ENCODE results near the gene TELO2.
"Not testable (repeated sequence)": the region's sequence is repeated elsewhere in the genome, so short reads cannot be mapped to it uniquely, and the experiment has no call there.

The TELO2 gene

GRCh38 chr16:1458336-1458976 lies 34.7 kb upstream of the TELO2 start:
- no peak for DNase-seq

GRCh38 chr16:1458977-1459341 lies 34.2 kb upstream of the TELO2 start:
- no peak for DNase-seq

GRCh38 chr16:1459967-1460366 lies 33.2 kb upstream of the TELO2 start:
- no peak for DNase-seq

DNA sequence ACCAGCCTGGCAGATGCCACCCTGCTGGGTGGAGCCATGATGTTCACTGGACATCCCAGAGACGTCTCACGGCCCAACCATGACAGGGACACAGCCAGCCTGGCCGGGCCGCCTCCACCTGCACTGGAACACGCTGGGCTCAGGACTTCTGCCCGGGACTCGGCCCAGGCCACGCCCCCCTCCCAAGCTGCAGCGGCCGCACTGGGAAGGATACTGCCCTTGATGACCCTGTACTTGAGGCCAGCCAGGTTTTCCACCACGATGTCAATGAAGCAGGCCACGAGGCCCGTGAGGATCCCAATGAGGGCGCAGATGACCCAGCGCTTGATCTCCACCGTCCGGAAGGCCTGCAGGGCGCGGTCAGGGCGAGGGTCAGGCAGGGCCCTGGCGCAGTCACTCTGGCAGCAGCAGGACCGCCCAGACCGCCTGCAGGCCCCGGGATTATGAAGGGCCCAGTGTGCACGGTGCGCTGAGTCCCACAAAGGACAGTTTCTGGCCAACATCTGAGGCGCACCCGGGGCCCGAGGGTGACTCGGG lies 32.5 kb upstream of the TELO2 start:
- DNase-seq = no peak

DNA sequence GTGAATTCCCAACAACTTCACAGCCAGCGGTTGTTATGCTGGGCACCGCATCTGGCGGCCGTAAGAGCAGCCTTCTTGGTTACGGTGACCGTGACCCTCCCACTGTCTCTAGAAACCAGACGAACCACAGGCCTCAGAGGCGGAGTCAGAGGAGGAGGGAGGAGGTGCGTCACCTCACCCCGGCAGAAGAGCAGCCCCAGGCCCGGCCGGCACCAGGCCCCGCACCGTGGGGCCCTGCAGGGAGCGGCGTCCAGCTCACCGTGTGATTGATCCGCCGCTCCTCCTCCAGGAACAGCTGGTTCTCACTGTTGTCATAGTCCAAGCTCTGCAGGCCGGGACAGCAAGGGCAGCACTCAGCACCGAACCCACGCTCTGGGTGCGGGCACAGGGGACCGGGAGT lies 32.0 kb upstream of the TELO2 start:
- DNase-seq = no peak

DNA sequence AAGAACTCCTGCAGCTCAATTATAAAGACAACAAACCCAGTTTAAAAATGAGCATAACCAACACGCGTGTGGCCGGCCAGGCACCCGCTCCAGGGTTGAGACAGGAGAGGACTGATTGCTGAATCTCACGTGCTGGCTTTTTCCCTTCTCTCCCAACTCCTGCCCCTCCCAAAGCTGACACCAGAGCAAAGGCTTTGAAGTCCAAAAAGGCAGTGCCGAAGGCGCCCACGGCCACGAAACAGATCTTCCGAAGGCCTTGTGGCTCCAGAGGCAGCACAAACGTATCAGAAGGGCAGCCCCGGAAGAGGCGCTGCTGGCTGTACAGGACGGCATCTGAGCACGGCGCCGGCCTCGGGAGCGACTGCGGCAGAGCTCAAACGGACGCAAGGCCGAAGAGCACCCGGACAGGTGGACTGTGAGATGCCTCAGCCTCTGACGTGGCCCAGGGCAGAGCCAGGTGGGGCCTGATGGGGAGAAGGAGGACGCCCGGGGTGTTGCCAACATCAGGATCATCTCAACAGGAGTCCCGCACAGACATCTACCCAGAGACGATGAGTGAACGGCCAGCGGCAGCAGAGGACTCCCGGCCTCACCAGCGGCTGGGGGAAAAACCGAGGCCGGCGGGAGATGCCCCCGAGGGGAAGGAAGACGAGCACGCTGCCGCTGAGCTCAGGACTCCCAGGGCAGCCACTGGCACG lies 28.8 kb upstream of the TELO2 start:
- no peak for DNase-seq

DNA sequence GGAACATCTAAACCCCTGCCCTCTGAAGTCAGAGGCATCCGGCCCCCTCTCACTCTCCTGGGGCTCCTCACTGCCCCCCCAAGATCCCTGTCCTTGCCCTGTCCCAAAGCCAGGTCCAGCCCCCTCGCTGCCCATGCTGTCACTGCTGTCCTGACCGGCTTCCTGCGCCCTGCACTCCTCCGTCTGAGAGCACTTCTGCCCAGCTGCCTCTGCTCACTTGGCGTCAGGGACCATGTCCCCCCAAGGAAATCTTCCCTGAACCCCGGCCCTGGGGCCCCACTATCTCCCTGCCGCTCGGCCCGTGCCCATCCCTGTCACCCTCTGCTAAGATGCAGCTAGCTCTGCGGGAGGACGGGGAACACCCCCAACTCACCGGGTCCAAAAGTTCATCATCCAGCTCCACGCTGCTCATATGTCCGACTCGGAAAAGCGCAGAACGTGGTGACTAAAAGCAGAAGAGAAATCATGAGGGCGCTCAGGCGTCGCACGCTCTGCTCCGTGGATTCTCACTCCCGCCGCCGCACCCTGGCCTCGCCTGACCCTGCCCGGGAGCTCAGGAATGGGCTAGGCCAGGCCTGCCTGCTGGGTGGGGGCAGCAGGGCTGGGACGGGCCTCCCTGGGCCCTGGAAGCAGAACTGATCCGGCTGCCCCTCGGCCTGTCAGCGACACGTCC lies 28.1 kb upstream of the TELO2 start:
- DNase-seq = no peak

- DNase-seq = no peak
Observed at GRCh38 chr16:1465567-1465915, 27.6 kb upstream of the TELO2 start.

GRCh38 chr16:1466054-1466453 lies 27.1 kb upstream of the TELO2 start:
- no peak for DNase-seq

DNA sequence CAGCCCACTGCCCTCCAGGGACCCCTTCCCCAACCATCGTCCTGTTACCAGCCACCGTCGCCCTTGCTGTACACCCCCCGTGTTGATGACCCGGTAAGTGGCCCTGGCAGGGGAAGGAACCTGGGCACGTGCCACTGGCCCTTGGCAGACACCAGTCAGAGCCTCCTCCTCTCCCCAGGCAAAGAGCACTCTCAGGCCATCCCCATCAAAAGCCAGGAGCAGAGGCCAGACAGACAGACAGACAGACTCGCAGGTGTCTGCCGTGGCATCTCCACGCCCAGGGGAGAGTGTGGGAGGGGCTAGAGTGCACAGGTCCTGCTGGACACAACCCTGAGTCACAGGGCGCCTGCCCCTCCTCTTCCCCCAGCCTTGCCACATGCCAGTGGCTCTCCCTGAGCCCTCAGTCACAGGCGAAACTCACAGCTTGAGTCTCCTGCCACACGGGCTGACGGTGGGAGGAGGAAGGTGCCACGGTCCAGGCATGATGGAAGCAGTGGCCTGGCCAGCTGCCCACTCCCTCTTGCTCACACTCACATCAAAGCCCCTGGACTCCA lies 26.1 kb upstream of the TELO2 start:
- no peak for DNase-seq

DNA sequence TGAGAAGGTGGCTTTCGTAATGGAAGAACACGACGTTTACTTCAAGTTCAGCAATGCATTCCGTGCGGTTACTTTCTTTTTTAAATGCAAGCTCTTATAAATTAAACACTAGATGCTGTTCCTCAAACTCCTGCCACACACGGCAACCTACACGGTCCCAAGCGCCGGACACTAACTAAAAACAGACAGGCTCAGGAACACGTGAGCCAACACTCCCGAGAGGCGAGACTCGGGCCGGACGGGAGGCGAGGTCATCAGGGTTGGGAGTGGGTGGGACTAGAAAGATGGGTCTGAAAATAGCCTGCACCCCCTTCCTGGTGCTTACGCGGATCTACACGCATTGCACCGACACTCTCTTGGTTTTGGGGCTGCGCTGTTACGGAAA lies 24.7 kb upstream of the TELO2 start:
- DNase-seq = no peak

GRCh38 chr16:1469141-1469540 lies 24.0 kb upstream of the TELO2 start:
- not testable (repeated sequence) for DNase-seq

GRCh38 chr16:1469693-1470201 lies 23.4 kb upstream of the TELO2 start:
- DNase-seq = no peak

DNA sequence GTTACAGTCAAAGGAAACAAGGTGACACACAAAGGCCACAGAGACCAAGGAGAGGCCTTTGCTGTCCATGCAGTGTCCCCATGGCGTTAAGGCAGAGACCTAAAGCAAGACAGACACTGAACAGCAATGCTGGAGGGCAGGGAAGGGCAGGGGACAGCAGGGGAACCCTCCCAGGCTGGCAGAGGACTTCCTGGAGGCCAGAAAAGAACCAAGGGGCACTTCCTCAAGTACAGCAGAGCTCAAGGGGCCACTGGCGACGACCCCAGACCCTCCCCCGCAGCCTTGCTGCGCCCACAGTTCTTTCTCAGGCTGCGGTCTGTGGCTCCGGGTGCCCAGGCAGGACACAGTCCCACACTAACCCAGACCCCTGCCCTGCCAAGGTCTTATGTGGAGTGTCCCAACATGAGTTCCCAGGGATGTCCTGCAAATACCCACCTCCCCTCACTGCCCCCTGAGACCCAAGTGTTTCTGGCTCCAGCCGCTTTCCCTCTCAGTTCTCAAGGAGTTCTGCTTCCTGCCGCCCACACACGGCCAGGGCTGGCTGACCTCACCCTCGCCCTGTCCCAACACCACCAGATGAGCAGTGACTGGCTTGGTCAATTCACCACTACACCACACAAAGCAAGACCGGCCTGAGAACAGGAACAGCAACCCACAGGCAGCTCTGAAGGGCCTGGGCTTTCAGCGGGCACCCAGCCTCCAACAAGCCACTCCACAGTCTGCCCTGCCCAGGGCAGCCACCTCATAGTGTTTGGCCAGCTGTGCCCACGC lies 22.5 kb upstream of the TELO2 start:
- DNase-seq = no peak

- no peak for DNase-seq
Observed at GRCh38 chr16:1471569-1472194, 21.5 kb upstream of the TELO2 start.

- no peak for DNase-seq
Observed at GRCh38 chr16:1472974-1473373, 20.2 kb upstream of the TELO2 start.

GRCh38 chr16:1474082-1474795 lies 18.9 kb upstream of the TELO2 start:
- DNase-seq = no peak

DNA sequence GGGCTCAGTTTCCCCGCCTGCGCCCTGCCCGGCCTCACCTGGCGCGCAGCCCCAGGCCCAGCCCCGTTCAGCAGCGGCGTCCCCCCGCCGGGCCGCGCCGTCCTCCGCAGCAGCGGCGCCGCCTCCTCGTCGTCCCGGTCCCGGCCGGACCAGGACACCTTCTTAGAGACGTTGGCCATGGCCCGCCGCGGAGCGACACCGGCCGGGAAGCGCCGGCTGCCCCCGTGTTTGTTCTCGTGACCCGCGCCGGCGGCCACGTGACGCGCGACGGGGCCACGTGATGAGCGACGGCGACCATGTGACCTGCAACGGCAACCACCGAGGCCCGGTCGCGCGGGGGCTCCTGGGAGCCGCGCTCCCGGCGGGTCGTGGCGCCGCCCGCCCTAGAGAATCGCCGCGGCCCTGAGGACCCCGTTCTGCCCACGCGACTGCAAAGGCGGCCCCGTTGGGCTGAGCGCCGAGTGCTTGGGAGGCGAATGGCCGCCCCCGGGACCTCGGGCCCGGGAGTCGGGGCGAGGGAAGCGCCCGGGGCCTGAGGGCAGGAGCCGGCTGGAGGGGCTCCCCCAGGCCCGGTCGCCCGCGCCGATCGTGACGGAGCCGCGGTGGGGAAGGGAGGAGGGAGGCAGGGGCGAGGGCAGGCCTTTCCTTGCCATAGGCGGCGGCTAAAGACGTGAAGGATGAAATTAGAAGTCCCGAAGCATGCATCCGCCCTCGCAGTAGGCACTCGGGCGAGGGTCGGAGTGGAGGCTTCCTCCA lies 18.2 kb upstream of the TELO2 start, which contains the start of gene CLCN7:
Gene CLCN7, minus strand, starts transcription at position 233 of the 756 bp plus-strand sequence. Its CDS starts 54 bp downstream, at position 179.
- peak in 1 of 2 experiments; percentile 28 for DNase-seq

DNA sequence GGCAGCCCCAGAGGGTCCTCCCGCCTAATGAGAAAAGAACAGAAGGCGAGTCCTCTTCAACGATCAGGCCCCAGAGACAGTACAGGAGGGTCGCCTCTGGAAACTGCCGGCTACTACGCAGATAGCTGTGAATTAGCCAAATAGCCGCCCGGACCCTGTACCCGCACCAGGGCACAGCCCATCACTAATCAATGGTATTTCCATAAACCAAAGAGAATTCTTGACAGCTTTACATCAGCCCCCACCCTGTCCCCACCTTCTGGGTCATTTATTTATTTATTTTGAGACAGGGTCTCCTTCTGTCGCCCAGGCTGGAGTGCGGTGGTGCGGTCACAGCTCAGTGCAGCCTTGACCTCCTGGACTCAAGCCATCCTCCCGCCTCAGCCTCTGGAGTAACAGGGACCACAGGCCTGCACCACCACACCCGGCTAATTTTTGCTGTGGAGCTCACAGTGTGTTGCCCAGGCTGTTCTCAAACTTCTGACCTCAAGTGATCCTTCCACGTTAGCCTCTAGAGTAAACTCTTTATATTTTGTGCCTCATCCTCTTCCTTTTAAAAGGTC lies 17.5 kb upstream of the TELO2 start:
- DNase-seq = no peak

DNA sequence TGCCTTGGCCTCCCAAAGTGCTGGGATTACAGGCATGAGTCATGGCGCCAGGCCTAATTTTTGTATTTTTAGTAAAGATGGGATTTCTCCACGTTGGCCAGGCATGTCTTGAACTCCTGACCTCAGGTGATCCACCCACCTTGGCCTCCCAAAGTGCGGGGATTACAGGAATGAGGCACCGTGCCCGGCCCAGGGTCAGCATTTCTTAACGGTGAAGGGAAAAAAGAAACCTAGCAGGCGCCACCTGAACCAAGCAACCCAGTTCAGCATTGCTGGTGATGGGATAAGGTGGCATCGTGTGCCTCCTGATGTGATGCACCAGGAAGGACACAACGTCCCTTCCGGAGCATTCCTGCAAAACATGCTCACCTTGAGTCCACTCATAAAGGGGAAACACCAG lies 16.1 kb upstream of the TELO2 start:
- no peak for DNase-seq
